DMS53 treated with DMSO at 0.1 percent for 48 hours (cell line): Measurements from ENCODE around the gene EHF.
"Not testable (repeated sequence)": the region's sequence is repeated elsewhere in the genome, so short reads cannot be mapped to it uniquely, and the experiment has no call there.

Source experiments
- DNase-seq: peaks from one replicate; lab custom pipeline; 2025; ENCODE audit not compliant: unreplicated experiment; lab: John Stamatoyannopoulos, UW

The EHF gene

DNA sequence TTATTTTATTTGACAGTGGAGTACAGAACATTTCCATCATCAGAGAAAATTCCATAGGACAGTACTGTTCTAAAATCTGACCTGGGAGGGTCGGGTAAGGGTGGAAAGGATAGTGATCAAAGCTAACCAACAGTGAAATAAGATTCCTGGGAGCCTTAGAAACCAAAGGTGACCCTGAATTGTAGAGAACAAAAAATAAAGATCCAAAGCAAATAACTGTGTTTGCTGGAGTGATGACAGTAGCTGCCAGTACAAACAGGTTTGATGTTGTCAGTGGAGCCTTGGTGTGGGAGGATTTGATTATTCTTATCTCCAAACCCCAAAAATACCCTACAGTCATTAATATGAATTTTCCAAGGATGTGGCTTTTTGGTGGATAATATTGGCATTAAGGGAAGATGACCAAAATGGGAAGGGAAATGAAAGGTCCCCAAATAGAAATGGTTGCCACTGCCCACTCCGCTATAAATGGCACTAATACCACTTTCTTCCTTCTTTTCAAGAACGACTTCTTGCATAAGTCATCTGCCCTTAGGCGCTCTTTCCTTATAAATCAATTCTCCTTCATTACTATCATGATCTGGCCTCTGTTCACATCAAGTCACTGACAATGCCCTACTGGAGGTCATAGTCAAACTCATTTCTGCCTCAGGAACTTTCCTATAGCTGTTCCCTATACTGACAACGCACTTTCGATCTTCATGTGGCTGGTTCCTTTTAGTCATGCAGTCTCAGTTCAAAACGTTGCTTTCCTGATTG lies 44.4 kb downstream of the EHF start:
- peak; percentile 35 for DNase-seq

DNA sequence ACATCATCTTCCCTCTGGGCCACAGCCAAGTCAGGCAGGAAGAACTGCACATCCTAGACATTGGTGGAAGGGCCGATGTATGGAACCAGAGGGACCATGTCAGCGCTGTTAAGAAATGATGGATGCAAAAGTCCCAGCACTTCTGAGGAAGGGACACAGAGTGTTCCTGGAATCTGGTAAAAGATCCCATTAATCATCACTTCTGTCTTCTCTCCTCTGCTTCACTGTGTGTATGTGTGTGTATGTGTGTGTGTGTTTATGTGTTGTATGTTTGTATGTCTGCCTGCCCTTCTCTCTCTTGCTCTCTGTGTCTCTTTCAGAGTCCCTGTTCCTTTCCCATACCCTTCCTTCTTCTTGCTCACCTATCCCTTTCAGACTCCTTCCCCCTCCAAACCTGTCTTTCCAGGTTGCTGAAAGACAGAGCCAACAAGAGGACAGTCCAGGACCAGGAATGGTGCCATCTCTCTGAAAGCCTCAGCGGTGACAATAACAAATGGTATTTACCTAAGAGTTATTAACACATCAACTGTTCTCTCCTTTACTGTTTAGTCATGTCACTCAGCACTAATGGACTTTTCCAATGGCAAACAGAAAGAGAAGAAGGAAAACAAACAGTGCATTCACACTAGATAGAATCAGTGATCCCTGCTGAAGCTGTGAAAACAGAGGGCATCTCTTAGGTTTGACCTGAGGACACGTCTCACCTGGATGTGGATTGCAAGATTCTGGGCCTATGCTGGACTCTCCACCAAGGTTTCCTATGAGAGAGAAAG lies 47.1 kb downstream of the EHF start:
- DNase-seq, result peak; percentile 92

DNA sequence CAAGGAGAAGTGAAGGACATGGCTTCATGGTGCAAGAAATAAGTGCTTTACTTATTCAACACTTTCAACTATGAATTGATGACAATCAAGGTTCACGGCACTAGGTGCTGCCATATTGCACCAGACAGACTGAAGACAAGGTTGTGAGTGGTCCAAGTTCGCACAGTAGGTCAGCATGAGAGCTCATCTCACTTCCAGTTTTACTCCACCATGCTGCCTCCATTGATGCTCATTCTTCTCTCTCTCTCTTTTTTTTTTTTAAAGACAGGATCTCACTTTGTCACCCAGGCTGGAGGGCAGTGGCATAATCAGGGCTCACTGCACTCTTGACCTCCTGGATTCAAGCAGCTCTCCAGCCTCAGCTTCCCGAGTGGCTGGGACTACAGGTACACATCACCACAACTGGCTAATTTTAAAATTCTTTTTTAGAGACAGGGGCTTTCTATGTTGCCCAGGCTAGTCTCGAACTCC lies 47.7 kb downstream of the EHF start:
- DNase-seq, result no peak

DNA sequence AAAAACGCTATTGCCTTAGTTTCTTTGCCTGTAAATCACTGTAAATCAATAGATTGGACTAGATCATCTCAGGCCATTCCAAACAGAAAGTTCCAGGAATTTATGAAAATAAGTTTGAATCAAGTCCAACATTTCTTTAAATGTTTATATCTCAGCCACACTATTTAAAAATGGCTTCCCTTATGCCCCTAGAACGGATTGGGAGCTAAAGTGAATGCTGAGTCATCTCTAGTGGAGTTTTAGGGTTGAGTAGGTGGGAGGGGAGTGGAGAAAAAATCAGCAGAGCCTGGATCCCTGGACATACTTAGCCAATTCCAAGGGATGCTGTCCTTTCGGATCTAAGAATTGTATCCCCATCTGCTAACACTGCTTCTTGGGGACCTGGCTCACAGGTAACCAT lies 48.6 kb downstream of the EHF start:
- no peak for DNase-seq

DNA sequence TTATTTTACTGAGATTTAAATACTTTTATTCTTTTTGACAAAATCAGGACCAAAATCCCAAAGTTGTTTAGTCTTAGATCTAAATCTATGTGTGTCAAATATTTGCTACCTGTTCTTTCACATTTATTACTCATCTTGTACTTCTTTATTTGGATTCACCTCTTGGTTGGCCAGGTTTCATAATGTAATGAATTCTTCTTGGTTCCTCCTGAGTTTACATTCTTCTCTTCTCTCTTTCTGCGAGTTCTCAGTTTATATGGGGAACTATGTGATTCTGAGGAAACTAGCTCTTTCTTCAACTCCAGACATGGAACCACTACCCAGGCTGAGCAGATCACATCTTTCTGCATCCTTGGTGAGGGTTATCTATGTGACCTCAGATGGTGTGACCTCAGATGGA lies 50.2 kb downstream of the EHF start:
- DNase-seq, result no peak

DNA sequence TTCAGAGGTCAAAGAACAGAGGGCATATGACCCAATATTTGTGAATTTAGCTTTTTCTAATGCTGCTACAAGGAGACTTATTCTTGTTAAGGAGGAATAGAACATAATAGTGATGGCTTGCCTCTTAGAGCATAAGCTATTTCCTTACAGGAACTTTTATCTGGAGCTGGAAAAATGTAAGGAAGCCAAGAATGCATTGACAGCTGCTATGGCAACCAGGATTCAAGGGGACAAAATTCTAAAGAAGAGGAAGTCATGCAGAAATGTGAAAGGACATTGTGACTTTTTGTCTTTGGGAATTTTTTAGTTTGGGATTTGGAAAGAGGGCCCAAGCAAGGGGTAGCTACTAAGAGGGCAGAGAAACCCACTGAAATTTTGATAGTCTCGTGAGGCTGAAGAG lies 51.1 kb downstream of the EHF start:
- DNase-seq, result no peak

DNA sequence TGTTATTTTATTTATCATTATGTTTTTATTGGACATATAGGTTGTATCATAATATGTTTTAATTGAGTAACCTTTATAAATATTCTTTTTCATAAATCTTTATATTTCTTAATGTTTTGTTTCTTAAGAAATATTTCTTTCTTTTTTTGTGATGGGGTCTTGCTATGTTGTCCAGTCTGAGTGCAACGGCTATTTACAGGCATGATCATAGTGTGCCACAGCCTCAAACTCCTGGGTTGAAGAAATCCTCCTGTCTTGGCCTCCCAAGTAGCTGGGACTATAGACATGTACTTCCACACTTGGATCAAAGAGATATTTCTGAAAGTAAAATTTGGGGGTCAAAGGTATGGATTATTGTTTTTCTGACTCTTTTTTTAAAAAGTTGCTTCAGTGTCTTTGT lies 53.1 kb downstream of the EHF start:
- no peak for DNase-seq

DNA sequence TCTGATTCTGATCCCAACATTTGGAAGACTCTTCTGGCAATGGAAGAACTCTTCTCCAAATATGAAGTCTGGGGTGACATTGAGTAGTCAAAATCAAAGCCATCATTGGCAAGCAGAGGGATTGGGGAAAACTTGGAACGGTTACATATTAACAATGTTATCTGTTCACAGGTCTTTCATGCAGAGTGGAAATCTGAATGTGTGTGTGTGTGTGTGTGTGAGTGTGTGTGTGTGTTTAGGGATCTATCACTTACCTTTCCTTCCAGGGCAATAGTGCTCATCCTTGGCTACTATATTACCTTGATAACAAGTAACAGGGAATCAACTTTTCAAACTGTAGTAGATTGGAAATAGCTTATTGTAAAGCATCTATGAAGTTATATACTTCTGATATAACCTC lies 55.3 kb downstream of the EHF start:
- DNase-seq, result no peak

DNA sequence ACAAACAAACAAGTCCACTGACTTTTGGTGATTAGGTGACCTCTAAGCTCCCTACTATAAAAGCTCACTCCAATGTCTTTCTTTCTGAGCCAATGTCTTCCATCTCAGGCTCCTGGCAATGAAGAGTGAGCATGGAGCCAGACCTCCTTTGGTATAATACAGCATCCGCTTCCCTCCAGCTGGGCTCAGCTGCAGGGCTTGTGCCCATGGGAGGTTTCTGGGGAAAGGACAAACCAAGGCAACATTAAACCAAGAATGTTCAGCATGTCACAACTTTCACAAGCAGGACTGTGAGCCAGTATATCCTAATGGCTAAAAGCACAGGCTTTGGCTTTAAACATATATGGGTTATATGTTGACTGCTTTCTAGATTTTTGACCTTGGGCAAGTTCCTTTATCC lies 58.8 kb downstream of the EHF start:
- DNase-seq, result no peak

DNA sequence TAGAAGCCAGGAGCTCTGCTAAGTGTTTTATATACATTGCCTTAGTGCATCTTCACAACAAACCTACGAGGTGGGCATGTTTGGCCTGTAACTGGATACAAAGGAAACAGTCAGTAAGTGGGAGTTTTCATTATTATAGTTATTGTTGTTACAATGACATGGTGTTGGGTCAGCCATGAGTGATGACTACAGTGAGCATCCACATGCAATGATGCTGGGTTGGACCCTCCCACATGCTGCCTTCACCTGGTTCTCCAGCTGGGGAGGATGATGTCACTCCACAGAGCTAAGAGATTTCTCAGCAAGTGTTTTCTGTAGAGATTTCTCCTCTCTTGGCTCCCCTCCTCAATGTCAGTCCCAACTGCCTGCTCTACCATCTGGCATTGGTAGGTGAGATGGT lies 59.3 kb downstream of the EHF start:
- DNase-seq, result peak; percentile 67

DNA sequence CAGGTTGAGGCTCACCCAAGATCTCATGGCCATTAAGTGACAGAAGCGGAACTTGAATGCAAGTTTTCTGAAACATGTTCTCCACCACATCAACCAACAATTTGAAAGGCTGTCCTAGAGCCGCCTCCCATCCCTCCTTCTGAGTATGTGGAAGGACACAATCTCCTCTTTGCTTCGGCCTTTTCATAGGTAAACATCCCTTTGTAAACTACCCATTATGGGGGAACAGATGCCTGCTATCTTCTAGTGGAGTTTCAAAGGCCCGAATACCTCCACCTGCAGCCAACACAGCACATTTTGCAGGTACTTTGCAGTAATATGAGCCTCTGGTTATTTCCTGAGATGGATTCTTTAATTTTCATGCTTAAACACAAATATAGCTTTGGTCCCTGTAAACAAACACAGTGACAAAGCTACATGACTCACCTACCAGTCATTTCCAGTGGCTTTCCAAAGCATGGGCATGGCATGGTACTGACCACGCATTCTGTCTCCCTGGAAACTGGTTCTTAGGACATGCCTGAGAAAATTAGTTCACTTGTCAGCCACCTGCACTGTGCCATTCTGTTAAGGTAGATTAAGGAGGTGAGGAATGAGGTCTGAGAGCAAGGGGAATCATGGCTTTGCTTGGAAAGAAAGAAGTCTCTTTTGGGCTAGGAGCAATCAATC lies 60.2 kb downstream of the EHF start:
- peak; percentile 92 for DNase-seq

DNA sequence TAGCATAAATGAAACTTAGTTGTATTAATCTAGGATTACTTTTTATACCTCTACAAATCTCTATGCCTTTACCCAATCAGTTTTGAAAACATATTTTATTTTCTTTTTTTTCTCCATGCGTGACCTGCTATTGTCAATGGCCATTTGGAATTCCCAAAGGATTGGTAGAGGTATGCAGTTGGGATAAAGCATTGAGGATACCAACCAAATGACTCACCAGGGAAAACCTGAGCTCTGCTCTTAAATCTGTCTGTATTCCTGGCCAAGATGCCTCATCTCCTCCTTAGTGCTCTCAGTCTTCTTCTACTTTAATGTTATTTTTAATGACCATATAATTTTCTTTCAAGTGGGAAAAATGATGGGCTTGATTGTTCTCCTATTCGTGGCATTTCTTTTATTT lies 61.9 kb downstream of the EHF start:
- no peak for DNase-seq

DNA sequence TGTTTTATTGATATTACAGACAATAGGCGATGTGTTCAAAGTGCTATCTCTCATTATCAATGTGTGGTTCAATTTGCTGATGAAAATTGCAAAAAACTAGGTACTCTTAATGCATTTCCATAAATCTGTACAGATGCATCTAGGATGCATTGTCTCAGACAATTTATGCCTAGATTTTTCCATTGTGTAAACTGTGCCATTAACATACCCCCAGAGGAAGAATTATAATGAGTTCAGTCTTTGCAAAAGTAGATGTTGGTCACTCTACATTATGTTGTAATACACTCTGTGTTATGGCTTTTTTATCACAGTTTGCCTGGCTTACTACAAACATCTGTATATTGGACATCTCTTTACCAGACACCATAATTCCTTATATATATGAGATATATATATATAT lies 62.5 kb downstream of the EHF start:
- no peak for DNase-seq

DNA sequence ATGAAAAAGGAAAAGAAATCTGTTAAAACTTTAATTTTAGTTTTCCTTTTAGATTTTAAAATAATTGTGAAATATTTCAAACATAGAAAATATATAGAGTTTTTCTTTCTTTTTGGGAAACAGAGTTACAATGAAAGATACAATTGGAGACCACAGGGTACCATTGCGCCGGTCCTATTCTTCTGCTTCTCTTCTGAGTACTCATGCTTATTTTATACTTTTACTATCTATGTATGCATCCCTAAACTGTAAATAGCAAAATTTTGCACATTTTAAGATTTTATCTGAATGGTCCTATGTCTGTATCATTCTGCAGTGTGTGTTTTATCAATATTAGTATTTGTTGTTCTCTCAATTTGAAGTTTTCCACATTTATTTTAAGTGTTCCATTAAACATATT lies 65.0 kb downstream of the EHF start:
- no peak for DNase-seq

DNA sequence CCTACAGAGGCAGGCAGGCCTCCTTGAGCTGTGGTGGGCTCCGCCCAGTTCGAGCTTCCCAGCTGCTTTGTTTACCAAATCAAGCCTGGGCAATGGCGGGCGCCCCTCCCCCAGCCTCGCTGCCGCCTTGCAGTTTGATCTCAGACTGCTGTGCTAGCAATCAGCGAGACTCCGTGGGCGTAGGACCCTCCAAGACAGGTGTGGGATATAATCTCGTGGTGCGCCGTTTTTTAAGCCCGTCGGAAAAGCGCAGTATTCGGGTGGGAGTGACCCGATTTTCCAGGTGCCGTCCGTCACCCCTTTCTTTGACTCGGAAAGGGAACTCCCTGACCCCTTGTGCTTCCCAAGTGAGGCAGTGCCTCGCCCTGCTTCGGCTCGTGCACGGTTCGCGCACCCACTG lies 71.4 kb downstream of the EHF start:
- not testable (repeated sequence) for DNase-seq

DNA sequence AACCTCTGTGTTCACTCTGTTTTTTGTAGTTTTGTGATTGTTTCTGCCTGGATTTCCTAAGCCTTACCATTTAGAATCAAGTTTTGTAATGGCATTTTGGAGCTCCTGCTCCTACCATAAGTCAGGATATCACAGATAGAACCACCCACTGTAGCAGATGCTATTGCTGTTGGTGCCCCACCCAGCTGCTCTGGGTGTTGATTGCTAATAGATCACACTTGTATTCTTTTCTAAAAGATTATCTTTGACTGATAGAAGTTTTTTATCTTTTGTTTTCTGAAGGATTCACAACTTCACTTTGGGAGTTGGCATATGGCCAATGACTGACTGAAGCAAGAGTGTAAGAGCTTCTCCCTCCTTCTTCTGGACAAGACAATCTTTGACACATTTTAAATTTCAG lies 76.0 kb downstream of the EHF start:
- no peak for DNase-seq

DNA sequence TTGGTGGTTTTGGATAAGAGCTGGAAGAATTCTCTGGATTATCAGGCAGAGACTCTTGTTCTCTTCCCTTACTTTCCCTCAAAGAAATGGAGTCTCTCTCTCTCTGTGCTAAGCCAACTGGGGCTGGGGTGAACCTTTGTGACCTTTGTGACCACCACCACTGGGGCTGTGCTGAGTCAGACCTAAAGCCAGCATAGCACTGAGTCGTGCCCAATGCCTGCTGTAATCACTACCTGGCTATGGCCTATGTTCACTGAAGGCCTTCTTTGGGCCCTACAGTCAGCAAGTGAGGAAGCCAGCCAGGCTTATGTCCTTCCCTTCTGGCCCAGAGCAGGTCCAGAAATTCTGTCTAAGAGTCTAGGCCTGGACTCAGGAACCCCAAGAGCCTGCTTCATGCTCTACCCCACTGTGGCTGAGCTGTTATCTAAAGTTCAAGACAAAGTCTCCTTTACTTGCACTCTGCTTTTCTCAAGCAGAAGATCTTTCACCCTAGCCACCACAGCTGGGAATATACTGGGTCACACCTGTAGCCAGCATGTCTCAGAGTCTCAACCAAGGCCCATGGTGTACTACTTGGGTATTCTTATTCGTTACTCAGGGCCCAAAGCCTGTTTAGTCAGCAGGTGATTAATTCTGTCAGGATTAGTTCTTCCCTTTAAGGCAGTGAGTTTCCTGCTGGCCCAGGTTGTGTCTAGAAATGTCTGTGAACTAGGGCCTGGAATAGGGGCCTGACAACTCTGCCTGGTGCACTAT lies 86.0 kb downstream of the EHF start:
- no peak for DNase-seq

DNA sequence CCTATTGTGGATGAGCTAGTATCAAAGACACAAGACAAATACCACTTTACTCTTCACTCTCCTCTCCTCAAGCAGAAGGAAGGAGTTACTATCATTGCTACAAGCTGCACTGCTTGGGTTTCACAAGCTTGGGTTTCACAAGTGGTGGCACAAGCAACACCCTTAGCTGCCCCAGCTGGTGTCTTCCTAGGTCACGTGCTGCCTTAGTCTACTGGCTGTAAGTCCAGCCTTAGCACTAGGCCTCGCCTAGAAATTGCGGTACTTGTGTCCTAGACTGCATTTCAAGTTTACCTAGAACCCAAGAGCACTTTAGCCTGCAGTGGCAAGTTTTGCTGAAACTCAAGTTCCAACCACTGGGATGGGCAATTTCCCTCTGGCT lies 86.6 kb downstream of the EHF start:
- DNase-seq, result no peak
